Omental fat pad (tissue), 4 donors: ENCODE results near the gene NGDN. TPM values are rescaled to one million over a fixed set of nuclear protein-coding genes. Genes with fewer than 3 reads are reported as not detected.
"Not testable (repeated sequence)": the region's sequence is repeated elsewhere in the genome, so short reads cannot be mapped to it uniquely, and the experiment has no call there.

Experiments
- ATAC-seq: fragments of 150-250 bp; one replicate; pipeline ENCODE4 v1.9.1; 2016; ENCODE audit warnings: mild to moderate bottlenecking, moderate library complexity; ENCODE audit not compliant: low FRiP score
- DNase-seq: peaks from one replicate; pipeline ENCODE4 v3.0.0-alpha.2; 2019; ENCODE audit warnings: low spot score
- CTCF ChIP-seq, 3 donors: fragments of 450-650 bp; IDR thresholded peaks; one replicate each; pipeline ENCODE4 v1.5.1; 2016 to 2017; ENCODE audit warnings: antibody characterized with exemption in 3 of 3, mild to moderate bottlenecking in 3 of 3, moderate library complexity in 2 of 3
- total RNA-seq, 4 donors: library from RNA; depleted of rRNA; stranded (reverse); fragments of >200 nt; gene quantifications; one replicate each; pipeline ENCODE4 v1.1.0, GENCODE V29; 2016

Gene NGDN
- total RNA-seq, 4 donors from 2014 or later, result 25.4 to 62.3 (median 33.5) TPM

- no peak for DNase-seq
- no peak for TF ChIP-seq CTCF (IDR thresholded peaks at IDR 0.05)
- ATAC-seq, result no peak
Measured at GRCh38 chr14:23447361-23448350, 21.8 kb upstream of the NGDN start.

GRCh38 chr14:23449314-23449713 is 20.2 kb upstream of the NGDN start:
- DNase-seq (no peak), ATAC-seq (no peak)
- no peak for TF ChIP-seq CTCF (IDR thresholded peaks at IDR 0.05)

GRCh38 chr14:23450379-23450778 is 19.1 kb upstream of the NGDN start:
- TF ChIP-seq CTCF (IDR thresholded peaks at IDR 0.05), result no peak
- no peak for ATAC-seq
- no peak for DNase-seq

- DNase-seq (no peak), ATAC-seq (no peak)
- TF ChIP-seq CTCF (IDR thresholded peaks at IDR 0.05), result no peak
Measured at GRCh38 chr14:23452237-23452636, 17.3 kb upstream of the NGDN start.

GRCh38 chr14:23454445-23454856 is 15.1 kb upstream of the NGDN start:
- ATAC-seq (no peak), DNase-seq (no peak)

GRCh38 chr14:23456883-23457586 is 12.5 kb upstream of the NGDN start:
- not testable (repeated sequence) for DNase-seq, ATAC-seq

More at GRCh38 chr14:23454445-23454856, 15.1 kb upstream of the NGDN start:
- TF ChIP-seq CTCF (IDR thresholded peaks at IDR 0.05), result no peak

GRCh38 chr14:23457587-23458445 is 11.7 kb upstream of the NGDN start:
- DNase-seq (no peak), ATAC-seq (no peak)
- TF ChIP-seq CTCF (IDR thresholded peaks at IDR 0.05), result no peak
